Upper lobe of right lung (tissue), 1 donor: ENCODE data around the gene RAPGEF6. TPM values are rescaled to one million over a fixed set of nuclear protein-coding genes. Genes with fewer than 3 reads are reported as not detected.

Experiments
- ATAC-seq: fragments of 200-7000 bp; cut with Tn5 transposase; one replicate; pipeline ENCODE4 v1.9.1; 2020; ENCODE audit warnings: mild to moderate bottlenecking, moderate library complexity
- DNase-seq: peaks from one replicate; pipeline ENCODE4 v3.0.0-alpha.2; 2020
- H3K27ac ChIP-seq: fragments of 200-600 bp; one replicate; pipeline ENCODE4 v1.8.0; 2022
- H3K27me3 ChIP-seq: fragments of 200-600 bp; one replicate; pipeline ENCODE4 v1.8.0; 2022; ENCODE audit warnings: mild to moderate bottlenecking
- H3K36me3 ChIP-seq: fragments of 200-600 bp; one replicate; pipeline ENCODE4 v1.8.0; 2022
- H3K4me1 ChIP-seq: fragments of 200-600 bp; one replicate; pipeline ENCODE4 v1.8.0; 2022
- H3K4me3 ChIP-seq: fragments of 200-600 bp; one replicate; pipeline ENCODE4 v1.8.0; 2022; ENCODE audit warnings: mild to moderate bottlenecking
- H3K9me3 ChIP-seq: fragments of 200-600 bp; one replicate; pipeline ENCODE4 v1.8.0; 2022
- intact Hi-C: fragments of 100-400 bp; cut with DNase I; formaldehyde crosslinking; loops from one replicate; pipeline ENCODE4 v1.11.0; 2022
- total RNA-seq: library from RNA; stranded (reverse); fragmentation: NEBNext Ultra II Directional; extraction: Animal tissue kit (Norgen Biotek cat#: 25700); gene quantifications from one replicate; pipeline ENCODE4 v1.2.1, GENCODE V29; 2021
- TF ChIP-seq, protein P1 (sequence below): fragments of 200-600 bp; IDR thresholded peaks from one replicate; pipeline ENCODE4 v1.8.0; 2022; ENCODE audit warnings: antibody characterized with exemption
- donor health status: DM: no; HTN: yes; CAD: no; lungs with severe emphysema.

The RAPGEF6 gene
- total RNA-seq, 1 donor from 2014 or later: 27.2 TPM

DNA sequence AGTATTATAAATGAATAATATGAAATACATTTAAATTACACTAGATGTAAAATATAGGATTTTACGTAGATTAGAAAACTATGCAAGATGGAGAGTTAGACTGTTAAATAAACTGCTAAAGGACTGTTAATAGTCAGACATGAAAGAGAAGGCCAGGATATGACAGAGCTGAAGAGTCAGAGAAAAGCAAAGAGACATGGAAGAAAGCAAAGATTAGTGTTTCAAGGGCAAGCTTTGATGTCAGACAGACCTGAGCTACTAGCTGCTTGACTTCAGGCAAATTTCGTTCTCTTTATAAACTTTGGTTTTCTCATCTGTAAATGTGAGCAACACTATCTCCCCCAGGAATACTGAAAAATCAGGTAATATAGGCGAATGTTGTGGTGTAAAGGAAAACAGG lies 161.3 kb downstream of the RAPGEF6 start:
- H3K36me3 ChIP-seq: peaks cover 12% of the 10 kb centered on the region
- no peak overlapping the region for H3K27ac ChIP-seq
- H3K27me3 ChIP-seq: no peaks in the 10 kb centered on the region
- no peak overlapping the region for H3K4me3 ChIP-seq
- TF ChIP-seq, protein P1, sequence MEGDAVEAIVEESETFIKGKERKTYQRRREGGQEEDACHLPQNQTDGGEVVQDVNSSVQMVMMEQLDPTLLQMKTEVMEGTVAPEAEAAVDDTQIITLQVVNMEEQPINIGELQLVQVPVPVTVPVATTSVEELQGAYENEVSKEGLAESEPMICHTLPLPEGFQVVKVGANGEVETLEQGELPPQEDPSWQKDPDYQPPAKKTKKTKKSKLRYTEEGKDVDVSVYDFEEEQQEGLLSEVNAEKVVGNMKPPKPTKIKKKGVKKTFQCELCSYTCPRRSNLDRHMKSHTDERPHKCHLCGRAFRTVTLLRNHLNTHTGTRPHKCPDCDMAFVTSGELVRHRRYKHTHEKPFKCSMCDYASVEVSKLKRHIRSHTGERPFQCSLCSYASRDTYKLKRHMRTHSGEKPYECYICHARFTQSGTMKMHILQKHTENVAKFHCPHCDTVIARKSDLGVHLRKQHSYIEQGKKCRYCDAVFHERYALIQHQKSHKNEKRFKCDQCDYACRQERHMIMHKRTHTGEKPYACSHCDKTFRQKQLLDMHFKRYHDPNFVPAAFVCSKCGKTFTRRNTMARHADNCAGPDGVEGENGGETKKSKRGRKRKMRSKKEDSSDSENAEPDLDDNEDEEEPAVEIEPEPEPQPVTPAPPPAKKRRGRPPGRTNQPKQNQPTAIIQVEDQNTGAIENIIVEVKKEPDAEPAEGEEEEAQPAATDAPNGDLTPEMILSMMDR: no peak
- intact Hi-C loops: no loop called here
- ATAC-seq: no peak
- no peak for DNase-seq
- H3K4me1 ChIP-seq: no peaks in the 10 kb centered on the region
- no peaks in the 10 kb centered on the region for H3K9me3 ChIP-seq

DNA sequence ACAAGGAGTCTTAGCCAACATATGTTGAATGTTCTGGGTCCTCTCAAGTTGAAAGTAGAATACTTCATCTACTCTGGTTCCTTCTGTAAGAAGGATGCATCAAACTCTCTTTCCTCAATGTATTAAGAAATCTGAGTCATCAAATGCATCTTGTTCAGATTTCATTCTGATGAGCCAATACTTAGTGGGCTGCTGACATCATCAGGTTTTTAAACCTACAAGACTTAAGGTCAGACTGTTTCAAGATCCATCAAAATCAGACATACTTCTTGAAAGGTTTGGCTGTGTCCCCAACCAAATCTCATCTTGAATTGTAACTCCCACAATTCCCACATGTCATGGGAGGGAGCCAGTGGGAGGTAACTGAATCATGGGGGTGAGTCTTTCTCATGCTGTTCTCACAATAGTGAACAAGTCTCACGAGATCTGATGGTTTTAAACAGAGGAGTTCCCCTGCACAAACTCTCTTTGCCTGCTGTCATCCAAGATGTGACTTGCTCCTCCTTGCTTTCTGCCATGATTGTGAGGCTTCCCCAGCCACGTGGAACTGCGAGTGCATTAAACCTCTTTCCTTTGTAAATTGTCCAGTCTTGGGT lies 168.8 kb downstream of the RAPGEF6 start:
- DNase-seq (no peak), ATAC-seq (no peak)
- no peak overlapping the region for H3K4me3 ChIP-seq
- intact Hi-C loops: no loop called here
- no peaks in the 10 kb centered on the region for H3K27me3 ChIP-seq
- TF ChIP-seq, protein P1: no peak
- no peak overlapping the region for H3K27ac ChIP-seq
- no peaks in the 10 kb centered on the region for H3K9me3 ChIP-seq
- peaks cover 20% of the 10 kb centered on the region for H3K36me3 ChIP-seq
- H3K4me1 ChIP-seq: peaks cover 4% of the 10 kb centered on the region

DNA sequence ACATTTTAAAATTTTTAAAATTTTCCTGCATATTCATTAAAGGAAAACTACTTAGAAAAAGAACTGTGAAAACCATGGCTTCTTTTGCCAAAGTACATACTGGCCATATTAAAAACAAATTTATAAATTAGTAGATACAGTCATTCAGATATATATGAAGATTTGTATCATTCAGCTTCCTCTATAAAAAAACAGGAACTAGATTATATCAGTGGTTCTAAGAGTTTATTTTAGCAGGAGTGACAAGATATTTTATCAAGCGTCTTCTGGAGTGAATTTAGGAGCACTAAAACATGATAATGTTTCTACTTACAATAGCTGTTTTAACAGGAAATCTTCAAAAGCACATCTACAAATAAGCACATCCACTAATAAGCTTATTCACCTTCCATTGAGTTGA lies 171.4 kb downstream of the RAPGEF6 start:
- TF ChIP-seq, protein P1: no peak
- intact Hi-C loops: no loop called here
- Histone ChIP-seq H3K27ac (no peak overlapping the region), H3K27me3 (no peaks in the 10 kb centered on the region), H3K36me3 (peaks cover 15% of the 10 kb centered on the region), H3K4me1 (peaks cover 4% of the 10 kb centered on the region), H3K9me3 (no peaks in the 10 kb centered on the region), H3K4me3 (no peak overlapping the region)
- ATAC-seq (no peak), DNase-seq (no peak)

DNA sequence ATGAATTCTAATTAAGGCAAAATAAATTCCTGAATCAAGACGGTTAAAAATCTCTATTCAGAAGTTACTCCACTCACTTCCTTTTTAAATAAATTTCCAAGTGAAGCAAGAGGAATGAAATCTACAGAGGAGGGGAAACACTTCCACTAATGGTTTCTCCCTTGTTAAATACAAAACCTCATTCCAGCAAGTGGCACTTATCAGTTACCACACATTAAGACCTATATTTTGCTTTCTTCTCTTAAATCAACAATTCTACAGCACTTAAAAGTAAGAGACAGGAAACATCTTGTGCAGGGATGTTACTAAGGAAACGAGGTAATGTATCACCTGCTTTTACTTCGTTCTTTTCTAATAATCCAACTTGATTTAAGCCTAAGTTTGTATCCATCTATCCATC lies 172.6 kb downstream of the RAPGEF6 start:
- no peak for ATAC-seq
- Histone ChIP-seq H3K36me3 (peaks cover 19% of the 10 kb centered on the region), H3K27ac (no peak overlapping the region), H3K4me1 (peaks cover 4% of the 10 kb centered on the region), H3K27me3 (no peaks in the 10 kb centered on the region), H3K4me3 (no peak overlapping the region), H3K9me3 (no peaks in the 10 kb centered on the region)
- intact Hi-C loops: no loop called here
- no peak for DNase-seq
- TF ChIP-seq, protein P1: no peak

DNA sequence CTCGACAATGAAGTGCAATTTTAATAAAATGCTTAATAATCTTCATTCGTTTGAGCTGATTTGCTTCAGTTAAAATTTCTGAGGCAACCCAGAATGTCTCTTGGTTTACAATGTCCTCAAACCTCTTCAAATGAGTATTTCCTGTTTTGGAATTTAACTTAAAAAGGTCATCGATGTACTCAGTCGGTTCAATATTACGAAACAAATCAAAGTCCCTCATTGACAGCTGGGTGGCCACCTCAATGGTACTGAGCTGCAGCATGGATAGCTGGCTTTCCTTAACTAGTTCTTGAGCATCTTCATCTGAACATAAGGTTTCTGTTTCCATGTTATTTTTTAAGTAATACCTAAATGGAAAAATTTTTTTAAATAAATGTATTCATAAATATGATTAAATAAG lies 173.3 kb downstream of the RAPGEF6 start:
- Histone ChIP-seq H3K9me3 (no peaks in the 10 kb centered on the region), H3K4me1 (peaks cover 4% of the 10 kb centered on the region), H3K27ac (no peak overlapping the region), H3K36me3 (peaks cover 19% of the 10 kb centered on the region), H3K27me3 (no peaks in the 10 kb centered on the region), H3K4me3 (no peak overlapping the region)
- intact Hi-C loops: no loop called here
- no peak for ATAC-seq
- TF ChIP-seq, protein P1: no peak
- DNase-seq: no peak
